Measurements from ENCODE around the gene ARRDC2.

ARRDC2 gene

DNA sequence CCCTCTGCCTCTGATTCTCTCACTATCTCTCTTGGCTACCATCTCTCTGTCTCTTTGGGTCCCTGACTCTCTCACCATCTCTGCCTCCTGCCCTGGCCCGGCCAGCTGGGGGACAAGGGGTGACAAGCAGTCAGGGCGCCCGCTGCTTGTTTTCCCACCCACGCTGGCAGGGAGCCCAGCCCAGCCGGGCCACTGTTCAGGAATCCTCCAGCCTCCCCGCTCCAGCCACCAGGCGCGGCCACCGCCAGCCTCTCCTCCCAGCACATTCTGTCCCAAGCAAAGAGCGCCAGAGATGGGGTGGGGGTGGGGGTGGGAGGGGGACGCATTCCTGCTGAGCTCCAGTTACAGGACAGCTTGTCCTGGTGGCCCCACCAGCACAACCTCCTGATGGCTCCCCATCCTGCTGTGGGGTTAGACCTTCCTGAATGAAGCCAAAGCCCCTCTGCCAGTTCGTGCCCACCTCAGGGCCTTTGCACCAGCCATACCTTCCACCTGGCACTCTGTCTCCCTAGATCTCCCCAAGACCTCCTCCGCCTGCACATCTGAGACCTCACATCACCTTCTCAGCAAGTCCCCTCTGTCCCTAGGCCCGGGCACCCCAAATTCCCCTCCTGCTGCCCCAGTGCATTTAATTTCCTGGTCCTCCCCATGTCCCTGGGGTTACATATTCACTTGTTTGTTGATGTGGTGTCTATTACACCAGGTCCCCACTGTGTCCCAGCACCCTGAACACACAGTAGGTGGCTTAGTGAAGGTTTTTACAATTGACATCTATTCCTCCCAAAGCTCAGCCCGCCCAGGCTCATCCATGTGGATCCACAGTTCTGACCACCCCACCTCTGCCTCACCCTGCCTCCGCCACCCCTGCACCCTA, 12.5 kb downstream of the ARRDC2 start:
- Histone ChIP-seq H3K27ac (ENCODE audit: low read depth, low read length) (no peak overlapping the region), H2AFZ (ENCODE audit: low read depth, low read length, severe bottlenecking) (no peak overlapping the region), H3K9ac (ENCODE audit: low read length) (no peak overlapping the region), H3K9me3 (ENCODE audit: insufficient read depth, low read length) (no peaks in the 10 kb centered on the region), H3F3A (ENCODE audit: insufficient read depth) (0 out of 2 replicates have a peak, but pooled peaks cover 5% of the 10 kb centered on the region), H3K4me3 (ENCODE audit: insufficient read depth, low read length, poor library complexity, severe bottlenecking) (no peak overlapping the region), H3K79me2 (ENCODE audit: insufficient read depth, low read length) (no peaks in the 10 kb centered on the region), H4K20me1 (ENCODE audit: low read depth, low read length) (no peaks in the 10 kb centered on the region), H3K4me2 (ENCODE audit: low read depth, low read length, poor library complexity, severe bottlenecking) (no peak overlapping the region), H3K9me2 (replicated peaks; ENCODE audit: insufficient read depth, low read length) (no peaks in the 10 kb centered on the region), H3K27me3 (ENCODE audit: low read length) (no peaks in the 10 kb centered on the region), H3K36me3 (ENCODE audit: low read length) (peaks cover 2% of the 10 kb centered on the region; the same call in 1 of the 2 replicates)
- no peak for TF ChIP-seq CTCF (IDR thresholded peaks at IDR 0.05; ENCODE audit: insufficient read depth, low read length, poor library complexity, severe bottlenecking)

- peak overlapping the region; percentile 33; the same call in 1 of the 2 replicates for H3K9ac ChIP-seq (ENCODE audit: low read length)
- peak overlapping the region; percentile 51 for H3K4me2 ChIP-seq (ENCODE audit: low read depth, low read length, poor library complexity, severe bottlenecking)
- H3K36me3 ChIP-seq (ENCODE audit: low read length) = no peaks in the 10 kb centered on the region
- no peaks in the 10 kb centered on the region for H3K79me2 ChIP-seq (ENCODE audit: insufficient read depth, low read length)
- no peak overlapping the region for H2AFZ ChIP-seq (ENCODE audit: low read depth, low read length, severe bottlenecking)
- no peaks in the 10 kb centered on the region for H3K27me3 ChIP-seq (ENCODE audit: low read length)
- 0 out of 2 replicates have a peak, but pooled peaks cover 5% of the 10 kb centered on the region for H3F3A ChIP-seq (ENCODE audit: insufficient read depth)
- H3K27ac ChIP-seq (ENCODE audit: low read depth, low read length) = no peak overlapping the region
- no peak for TF ChIP-seq CTCF (IDR thresholded peaks at IDR 0.05; ENCODE audit: insufficient read depth, low read length, poor library complexity, severe bottlenecking)
- TF ChIP-seq EZH2phosphoT487 (conservative IDR thresholded peaks at IDR 0.05; ENCODE audit: low read length) = no peak
- no peak overlapping the region for H3K4me3 ChIP-seq (ENCODE audit: insufficient read depth, low read length, poor library complexity, severe bottlenecking)
- no peaks in the 10 kb centered on the region for H4K20me1 ChIP-seq (ENCODE audit: low read depth, low read length)
- H3K9me2 ChIP-seq (replicated peaks; ENCODE audit: insufficient read depth, low read length) = no peaks in the 10 kb centered on the region
- no peaks in the 10 kb centered on the region for H3K9me3 ChIP-seq (ENCODE audit: insufficient read depth, low read length)
Measured at GRCh38 chr19:18021121-18021755, 13.3 kb downstream of the ARRDC2 start.

- peak overlapping the region; percentile 43 for H2AFZ ChIP-seq (ENCODE audit: low read depth, low read length, severe bottlenecking)
- 0 out of 2 replicates have a peak overlapping the region, but pooled peaks have one; percentile 15 for H3K27ac ChIP-seq (ENCODE audit: low read depth, low read length)
- peak overlapping the region; percentile 46 for H3K4me2 ChIP-seq (ENCODE audit: low read depth, low read length, poor library complexity, severe bottlenecking)
- no peaks in the 10 kb centered on the region for H4K20me1 ChIP-seq (ENCODE audit: low read depth, low read length)
- TF ChIP-seq CTCF (IDR thresholded peaks at IDR 0.05; ENCODE audit: insufficient read depth, low read length, poor library complexity, severe bottlenecking) = no peak
- no peak for TF ChIP-seq EZH2phosphoT487 (conservative IDR thresholded peaks at IDR 0.05; ENCODE audit: low read length)
- no peaks in the 10 kb centered on the region for H3K27me3 ChIP-seq (ENCODE audit: low read length)
- no peaks in the 10 kb centered on the region for H3K9me2 ChIP-seq (replicated peaks; ENCODE audit: insufficient read depth, low read length)
- H3K36me3 ChIP-seq (ENCODE audit: low read length) = no peaks in the 10 kb centered on the region
- H3K9ac ChIP-seq (ENCODE audit: low read length) = peak overlapping the region; percentile 34
- H3F3A ChIP-seq (ENCODE audit: insufficient read depth) = 0 out of 2 replicates have a peak, but pooled peaks cover 5% of the 10 kb centered on the region
- H3K4me3 ChIP-seq (ENCODE audit: insufficient read depth, low read length, poor library complexity, severe bottlenecking) = no peak overlapping the region
- no peaks in the 10 kb centered on the region for H3K79me2 ChIP-seq (ENCODE audit: insufficient read depth, low read length)
- no peaks in the 10 kb centered on the region for H3K9me3 ChIP-seq (ENCODE audit: insufficient read depth, low read length)
Measured at GRCh38 chr19:18023622-18024251, 15.8 kb downstream of the ARRDC2 start.

All from SU-DHL-6 (cell line).